Mucosa of rectum (tissue), 2 donors: ENCODE data around the gene TNP1.

Source experiments
- H3K27ac ChIP-seq, 2 donors: one replicate each; pipeline ENCODE4 v1.7.0; 2013; ENCODE audit warnings: inconsistent platforms in 2 of 2, low read depth in 2 of 2, low read length in 2 of 2
- H3K27me3 ChIP-seq, 2 donors: one replicate each; pipeline ENCODE4 v1.7.0; 2013; ENCODE audit warnings: low read length in 2 of 2; ENCODE audit not compliant: control insufficient read depth in 2 of 2, insufficient read depth in 2 of 2
- H3K36me3 ChIP-seq, 2 donors: one replicate each; pipeline ENCODE4 v1.7.0; 2013; ENCODE audit warnings: low read length in 2 of 2; ENCODE audit not compliant: control insufficient read depth in 2 of 2, insufficient read depth in 2 of 2
- H3K4me1 ChIP-seq, 2 donors: one replicate each; pipeline ENCODE4 v1.7.0; 2013; ENCODE audit warnings: low read length in 2 of 2, mild to moderate bottlenecking in 1 of 2; ENCODE audit not compliant: control insufficient read depth in 2 of 2, insufficient read depth in 2 of 2
- H3K4me3 ChIP-seq, 2 donors: one replicate each; pipeline ENCODE4 v1.7.0; 2013; ENCODE audit warnings: low read length in 2 of 2
- H3K9ac ChIP-seq, 2 donors: one replicate each; pipeline ENCODE4 v1.7.0; 2013; ENCODE audit warnings: low read length in 2 of 2, low read depth in 1 of 2, mild to moderate bottlenecking in 1 of 2
- H3K9me3 ChIP-seq, 2 donors: one replicate each; pipeline ENCODE4 v1.7.0; 2013; ENCODE audit warnings: low read length in 2 of 2; ENCODE audit not compliant: control insufficient read depth in 2 of 2
- donor health status: healthy.
- donor health status: Normal muscosa, but diverticular disease.

The TNP1 gene

GRCh38 chr2:216877085-216877484 is 17.2 kb upstream of the TNP1 start:
- Histone ChIP-seq H3K9ac (no peak overlapping the region), H3K4me1 (no peaks in the 10 kb centered on the region), H3K4me3 (no peak overlapping the region), H3K27ac (no peak overlapping the region), H3K36me3 (no peaks in the 10 kb centered on the region), H3K27me3 (no peaks in the 10 kb centered on the region), H3K9me3 (no peaks in the 10 kb centered on the region)

- H3K27me3 ChIP-seq = no peaks in the 10 kb centered on the region
- H3K36me3 ChIP-seq = no peaks in the 10 kb centered on the region
- no peak overlapping the region for H3K4me3 ChIP-seq
- no peaks in the 10 kb centered on the region for H3K9me3 ChIP-seq
- no peak overlapping the region for H3K9ac ChIP-seq
- no peaks in the 10 kb centered on the region for H3K4me1 ChIP-seq
- no peak overlapping the region for H3K27ac ChIP-seq
Observed at GRCh38 chr2:216875862-216876261, 16.0 kb upstream of the TNP1 start.

- Histone ChIP-seq H3K27ac (no peak overlapping the region), H3K36me3 (no peaks in the 10 kb centered on the region), H3K4me3 (no peak overlapping the region), H3K27me3 (no peaks in the 10 kb centered on the region), H3K9ac (no peak overlapping the region), H3K4me1 (no peaks in the 10 kb centered on the region), H3K9me3 (no peaks in the 10 kb centered on the region)
Observed at GRCh38 chr2:216873573-216873972, 13.7 kb upstream of the TNP1 start.

- H3K9ac ChIP-seq = no peak overlapping the region
- H3K4me1 ChIP-seq = no peaks in the 10 kb centered on the region
- no peak overlapping the region for H3K27ac ChIP-seq
- H3K27me3 ChIP-seq = no peaks in the 10 kb centered on the region
- H3K36me3 ChIP-seq = no peaks in the 10 kb centered on the region
- no peaks in the 10 kb centered on the region for H3K9me3 ChIP-seq
- no peak overlapping the region for H3K4me3 ChIP-seq
Observed at GRCh38 chr2:216872624-216873023, 12.8 kb upstream of the TNP1 start.

- H3K9ac ChIP-seq = no peak overlapping the region
- no peak overlapping the region for H3K27ac ChIP-seq
- no peaks in the 10 kb centered on the region for H3K9me3 ChIP-seq
- H3K36me3 ChIP-seq = no peaks in the 10 kb centered on the region
- H3K4me3 ChIP-seq = no peak overlapping the region
- H3K4me1 ChIP-seq = no peaks in the 10 kb centered on the region
- no peaks in the 10 kb centered on the region for H3K27me3 ChIP-seq
Observed at GRCh38 chr2:216872040-216872439, 12.2 kb upstream of the TNP1 start.

- Histone ChIP-seq H3K9ac (no peak overlapping the region), H3K4me3 (no peak overlapping the region), H3K4me1 (no peaks in the 10 kb centered on the region), H3K9me3 (no peaks in the 10 kb centered on the region), H3K36me3 (no peaks in the 10 kb centered on the region), H3K27me3 (no peaks in the 10 kb centered on the region), H3K27ac (no peak overlapping the region)
Observed at GRCh38 chr2:216871333-216871934, 11.6 kb upstream of the TNP1 start.

- H3K27me3 ChIP-seq = no peaks in the 10 kb centered on the region
- H3K27ac ChIP-seq = no peak overlapping the region
- no peak overlapping the region for H3K4me3 ChIP-seq
- no peaks in the 10 kb centered on the region for H3K4me1 ChIP-seq
- no peaks in the 10 kb centered on the region for H3K9me3 ChIP-seq
- no peak overlapping the region for H3K9ac ChIP-seq
- H3K36me3 ChIP-seq = no peaks in the 10 kb centered on the region
Observed at GRCh38 chr2:216870508-216871332, 10.9 kb upstream of the TNP1 start.

GRCh38 chr2:216866515-216867095 is 6.7 kb upstream of the TNP1 start:
- Histone ChIP-seq H3K27me3 (no peaks in the 10 kb centered on the region), H3K9ac (no peak overlapping the region), H3K27ac (no peak overlapping the region), H3K4me3 (no peak overlapping the region), H3K9me3 (no peaks in the 10 kb centered on the region), H3K4me1 (no peaks in the 10 kb centered on the region), H3K36me3 (no peaks in the 10 kb centered on the region)

GRCh38 chr2:216865658-216866057 is 5.8 kb upstream of the TNP1 start:
- Histone ChIP-seq H3K36me3 (no peaks in the 10 kb centered on the region), H3K4me1 (no peaks in the 10 kb centered on the region), H3K4me3 (no peak overlapping the region), H3K27me3 (no peaks in the 10 kb centered on the region), H3K27ac (no peak overlapping the region), H3K9ac (no peak overlapping the region), H3K9me3 (no peaks in the 10 kb centered on the region)

GRCh38 chr2:216863946-216864345 is 4.1 kb upstream of the TNP1 start:
- Histone ChIP-seq H3K4me1 (no peaks in the 10 kb centered on the region), H3K9ac (no peak overlapping the region), H3K36me3 (no peaks in the 10 kb centered on the region), H3K27me3 (no peaks in the 10 kb centered on the region), H3K27ac (no peak overlapping the region), H3K4me3 (no peak overlapping the region), H3K9me3 (no peaks in the 10 kb centered on the region)
